Retina (tissue), 1 donor: ENCODE measurements around the gene CHAD.
"Not testable (repeated sequence)": the region's sequence is repeated elsewhere in the genome, so short reads cannot be mapped to it uniquely, and the experiment has no call there.

Experiments used
- DNase-seq: peaks from one replicate; pipeline ENCODE4 v3.0.0-alpha.2; 2016

The CHAD gene

GRCh38 chr17:50425682-50426471 is 42.8 kb downstream of the CHAD start, which contains the start of gene ACSF2:
Gene ACSF2 (plus strand): TSS chr17:50426218. CDS start chr17:50426262, 44 bp downstream.
- DNase-seq: peak; percentile 72

DNA sequence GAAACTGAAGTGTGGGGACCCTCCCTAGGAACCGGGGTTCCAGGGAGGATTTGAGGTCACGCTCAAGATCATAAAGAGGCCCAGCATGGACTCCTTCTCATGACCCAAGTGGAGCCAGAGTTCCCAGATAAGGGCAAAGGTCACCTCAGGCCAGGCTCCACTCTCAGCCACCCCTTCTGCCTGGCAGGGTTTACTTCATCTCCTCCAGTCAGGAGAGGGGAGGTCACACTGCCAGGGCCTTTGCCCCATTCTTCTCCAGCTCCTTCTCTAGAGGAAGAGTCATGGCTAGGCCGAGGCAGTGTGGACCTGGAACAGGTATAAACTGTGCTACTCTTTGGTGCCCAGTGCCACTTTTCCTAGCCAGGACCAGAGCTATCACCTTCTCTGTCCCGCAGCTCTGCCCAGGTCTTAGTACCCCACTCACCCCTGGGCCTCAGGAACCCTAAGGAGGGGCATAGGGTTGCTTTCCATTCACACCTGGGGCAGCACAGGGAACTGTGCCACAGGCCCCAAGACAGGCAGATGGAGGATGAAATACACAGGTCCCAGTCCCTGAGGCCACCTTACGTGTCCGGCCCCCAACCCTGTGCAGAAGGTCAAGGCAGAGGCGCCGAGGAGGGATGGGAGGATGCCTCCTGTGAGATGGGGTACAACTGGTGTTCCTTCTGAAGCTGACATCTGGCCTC is 43.5 kb downstream of the CHAD start:
- no peak for DNase-seq

DNA sequence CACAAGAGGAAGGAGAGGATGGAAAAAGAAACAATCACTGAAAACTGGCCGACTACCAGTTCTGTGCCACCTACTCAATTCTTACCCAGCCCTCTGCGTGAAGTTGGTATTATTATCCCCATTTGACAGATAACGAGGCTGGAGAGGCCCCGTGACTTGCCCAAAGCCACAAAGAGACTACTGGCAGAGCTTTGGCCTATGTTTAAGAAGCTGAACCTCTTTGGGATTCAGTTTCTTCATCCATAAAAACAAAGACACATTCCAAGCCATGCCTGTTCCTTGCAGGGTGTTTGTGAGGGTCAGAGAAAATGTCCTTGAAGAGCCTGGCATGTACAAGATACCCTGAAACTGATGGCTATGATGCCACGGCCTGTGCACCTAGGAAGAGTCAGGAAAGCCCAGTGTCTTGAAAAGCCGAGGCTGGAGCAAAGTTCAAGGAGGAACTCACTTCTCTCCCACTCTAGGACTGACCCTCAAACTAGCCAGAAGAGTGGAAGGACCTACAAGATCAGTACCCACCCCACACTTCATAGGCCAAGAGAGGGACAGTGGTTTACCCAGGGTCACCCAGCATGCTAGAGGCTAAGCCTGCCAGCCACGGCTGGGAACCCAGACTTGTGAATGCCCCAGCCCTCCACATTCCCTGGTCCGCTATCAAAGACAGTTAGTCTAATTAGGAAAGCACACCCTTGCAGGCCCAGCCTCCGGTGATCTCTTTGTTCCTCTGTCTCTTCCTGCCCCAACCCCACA is 44.3 kb downstream of the CHAD start:
- DNase-seq: no peak

DNA sequence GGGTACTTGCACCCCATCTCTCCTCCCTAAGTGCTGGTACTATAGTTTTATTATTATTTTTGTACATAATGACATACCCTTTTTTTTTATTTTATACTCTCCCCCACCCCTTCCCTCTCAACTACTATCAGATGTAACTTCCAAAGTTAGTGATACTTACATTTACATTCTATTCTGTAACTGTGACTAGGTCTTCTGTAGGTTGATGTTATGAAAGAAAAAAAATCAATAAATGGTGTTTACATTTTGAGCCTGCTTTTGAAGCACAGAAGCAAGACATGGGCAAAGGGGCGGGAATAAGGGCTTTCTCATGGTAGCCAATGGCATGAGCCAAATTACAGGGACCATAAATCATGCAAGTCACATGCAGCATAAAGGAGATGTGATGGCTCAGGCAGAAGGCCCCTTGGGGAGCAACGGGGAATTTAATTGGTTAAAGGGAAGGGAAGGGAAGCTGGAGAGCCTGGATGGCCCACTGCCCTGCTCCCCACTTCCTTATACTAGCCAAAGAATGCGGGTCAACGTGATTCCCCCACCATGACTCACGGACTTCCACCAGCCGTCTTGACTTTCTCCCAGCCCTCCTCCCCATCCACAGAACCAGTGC is 45.0 kb downstream of the CHAD start:
- DNase-seq: no peak

- no peak for DNase-seq
Measured at GRCh38 chr17:50422738-50423137, 45.9 kb downstream of the CHAD start.

- DNase-seq: no peak
Measured at GRCh38 chr17:50421308-50422051, 47.2 kb downstream of the CHAD start.

- no peak for DNase-seq
Measured at GRCh38 chr17:50420419-50421112, 48.1 kb downstream of the CHAD start.

GRCh38 chr17:50419577-50419976 is 49.1 kb downstream of the CHAD start:
- DNase-seq: not testable (repeated sequence)

GRCh38 chr17:50414808-50415207 is 53.9 kb downstream of the CHAD start:
- no peak for DNase-seq
